ENCODE results near the gene CD300H.

CD300H gene

GRCh38 chr17:74545843-74546230 lies 21.5 kb downstream of the CD300H start, which contains the start of gene CD300C:
Gene CD300C, minus strand, starts transcription at chr17:74546115. Its CDS starts 333 bp downstream, at chr17:74545782.
- TF ChIP-seq CTCF (IDR thresholded peaks at IDR 0.05; ENCODE audit: low read depth, low read length), result no peak
- Histone ChIP-seq H3K4me3 (ENCODE audit: low read depth, low read length) (no peak within 1 kb of the TSS), H3K27me3 (no peaks in the 10 kb centered on the region), H3K36me3 (no peaks in the 10 kb centered on the region), H3K9me3 (no peaks in the 10 kb centered on the region), H3K4me1 (no peaks in the 10 kb centered on the region)
- no peak for DNase-seq

- no peaks in the 10 kb centered on the region for H3K27me3 ChIP-seq
These were observed 22.1 kb downstream of the CD300H start for GRCh38 chr17:74544991-74545842.

GRCh38 chr17:74543891-74544760 lies 23.2 kb downstream of the CD300H start:
- no peaks in the 10 kb centered on the region; the same call in 1 of the 2 replicates for H3K27me3 ChIP-seq
- no peaks in the 10 kb centered on the region for H3K9me3 ChIP-seq
- DNase-seq, result no peak
- no peaks in the 10 kb centered on the region for H3K36me3 ChIP-seq
- no peaks in the 10 kb centered on the region for H3K4me1 ChIP-seq
- no peak overlapping the region for H3K4me3 ChIP-seq (ENCODE audit: low read depth, low read length)
- TF ChIP-seq CTCF (IDR thresholded peaks at IDR 0.05; ENCODE audit: low read depth, low read length), result no peak

More at GRCh38 chr17:74544991-74545842, 22.1 kb downstream of the CD300H start:
- Histone ChIP-seq H3K36me3 (no peaks in the 10 kb centered on the region), H3K9me3 (no peaks in the 10 kb centered on the region), H3K4me3 (ENCODE audit: low read depth, low read length) (no peak overlapping the region), H3K4me1 (no peaks in the 10 kb centered on the region)
- no peak for TF ChIP-seq CTCF (IDR thresholded peaks at IDR 0.05; ENCODE audit: low read depth, low read length)
- DNase-seq, result no peak

- Histone ChIP-seq H3K4me1 (no peaks in the 10 kb centered on the region), H3K9me3 (no peaks in the 10 kb centered on the region), H3K4me3 (ENCODE audit: low read depth, low read length) (no peak overlapping the region), H3K36me3 (no peaks in the 10 kb centered on the region), H3K27me3 (peaks cover 3% of the 10 kb centered on the region; the same call in 1 of the 2 replicates)
- TF ChIP-seq CTCF (IDR thresholded peaks at IDR 0.05; ENCODE audit: low read depth, low read length), result no peak
- DNase-seq, result no peak
These were observed 23.9 kb downstream of the CD300H start for GRCh38 chr17:74543406-74543805.

GRCh38 chr17:74542727-74543383 lies 24.5 kb downstream of the CD300H start:
- Histone ChIP-seq H3K4me1 (no peaks in the 10 kb centered on the region), H3K4me3 (ENCODE audit: low read depth, low read length) (no peak overlapping the region), H3K27me3 (peaks cover 3% of the 10 kb centered on the region; the same call in 1 of the 2 replicates), H3K36me3 (no peaks in the 10 kb centered on the region), H3K9me3 (no peaks in the 10 kb centered on the region)
- TF ChIP-seq CTCF (IDR thresholded peaks at IDR 0.05; ENCODE audit: low read depth, low read length), result no peak
- no peak for DNase-seq

All from BE2C (cell line).